Effector memory CD4-positive, alpha-beta T cell (primary cell): ENCODE data around the gene DOCK3.
"Not testable (repeated sequence)": the region's sequence is repeated elsewhere in the genome, so short reads cannot be mapped to it uniquely, and the experiment has no call there.

Experiments
- DNase-seq, 3 donors: peaks; one replicate each; pipeline ENCODE4 v3.0.0-alpha.2; 2020
- H3K27ac ChIP-seq: 2 replicates; pipeline ENCODE4 v1.7.0; 2013; ENCODE audit warnings: mild to moderate bottlenecking, low read length, moderate library complexity; ENCODE audit not compliant: insufficient read depth, poor library complexity, severe bottlenecking
- H3K27me3 ChIP-seq: replicated peaks from 2 replicates; pipeline ENCODE4 v1.7.0; 2013; ENCODE audit warnings: mild to moderate bottlenecking, low read length; ENCODE audit not compliant: insufficient read depth, control insufficient read depth, poor library complexity, severe bottlenecking
- H3K36me3 ChIP-seq: 2 replicates; pipeline ENCODE4 v1.7.0; 2013; ENCODE audit warnings: mild to moderate bottlenecking, low read length, moderate library complexity; ENCODE audit not compliant: control insufficient read depth, insufficient read depth
- H3K4me1 ChIP-seq: 2 replicates; pipeline ENCODE4 v1.7.0; 2013; ENCODE audit warnings: low read length, mild to moderate bottlenecking; ENCODE audit not compliant: control insufficient read depth, insufficient read depth, poor library complexity, severe bottlenecking
- H3K4me3 ChIP-seq: 2 replicates; pipeline ENCODE4 v1.7.0; 2013; ENCODE audit warnings: low read length, low read depth, mild to moderate bottlenecking; ENCODE audit not compliant: insufficient read depth, poor library complexity, severe bottlenecking
- H3K9me3 ChIP-seq: 2 replicates; pipeline ENCODE4 v1.7.0; 2013; ENCODE audit warnings: mild to moderate bottlenecking, low read length, moderate library complexity; ENCODE audit not compliant: control insufficient read depth

DOCK3 gene

GRCh38 chr3:51099794-51100535 is 425.2 kb downstream of the DOCK3 start:
- DNase-seq, result no peak
- Histone ChIP-seq H3K36me3 (no peaks in the 10 kb centered on the region), H3K27ac (no peak overlapping the region), H3K9me3 (no peaks in the 10 kb centered on the region), H3K27me3 (no peaks in the 10 kb centered on the region), H3K4me3 (no peak overlapping the region), H3K4me1 (no peaks in the 10 kb centered on the region)

DNA sequence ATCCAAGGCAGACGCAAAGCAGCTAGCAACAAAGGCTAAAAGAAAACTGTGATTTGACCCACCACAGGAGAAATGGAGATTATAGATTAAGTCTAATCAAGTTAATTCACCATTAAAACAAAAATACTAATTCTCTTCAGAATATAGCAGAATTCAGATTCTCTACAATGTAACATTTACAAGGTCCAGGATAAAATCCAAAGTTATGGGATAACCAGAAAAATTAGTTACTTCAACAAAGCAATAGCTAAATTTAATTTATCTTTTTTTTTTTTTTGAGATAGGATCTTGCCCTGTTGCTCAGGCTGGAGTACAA is 425.8 kb downstream of the DOCK3 start:
- no peak overlapping the region for H3K4me3 ChIP-seq
- no peak for DNase-seq
- H3K4me1 ChIP-seq, result no peaks in the 10 kb centered on the region
- H3K27me3 ChIP-seq, result no peaks in the 10 kb centered on the region
- no peaks in the 10 kb centered on the region for H3K9me3 ChIP-seq
- H3K27ac ChIP-seq, result no peak overlapping the region
- H3K36me3 ChIP-seq, result no peaks in the 10 kb centered on the region

GRCh38 chr3:51102396-51102795 is 427.7 kb downstream of the DOCK3 start:
- Histone ChIP-seq H3K4me1 (no peaks in the 10 kb centered on the region), H3K27me3 (no peaks in the 10 kb centered on the region), H3K9me3 (no peaks in the 10 kb centered on the region), H3K4me3 (no peak overlapping the region), H3K36me3 (no peaks in the 10 kb centered on the region), H3K27ac (no peak overlapping the region)
- DNase-seq, result no peak

DNA sequence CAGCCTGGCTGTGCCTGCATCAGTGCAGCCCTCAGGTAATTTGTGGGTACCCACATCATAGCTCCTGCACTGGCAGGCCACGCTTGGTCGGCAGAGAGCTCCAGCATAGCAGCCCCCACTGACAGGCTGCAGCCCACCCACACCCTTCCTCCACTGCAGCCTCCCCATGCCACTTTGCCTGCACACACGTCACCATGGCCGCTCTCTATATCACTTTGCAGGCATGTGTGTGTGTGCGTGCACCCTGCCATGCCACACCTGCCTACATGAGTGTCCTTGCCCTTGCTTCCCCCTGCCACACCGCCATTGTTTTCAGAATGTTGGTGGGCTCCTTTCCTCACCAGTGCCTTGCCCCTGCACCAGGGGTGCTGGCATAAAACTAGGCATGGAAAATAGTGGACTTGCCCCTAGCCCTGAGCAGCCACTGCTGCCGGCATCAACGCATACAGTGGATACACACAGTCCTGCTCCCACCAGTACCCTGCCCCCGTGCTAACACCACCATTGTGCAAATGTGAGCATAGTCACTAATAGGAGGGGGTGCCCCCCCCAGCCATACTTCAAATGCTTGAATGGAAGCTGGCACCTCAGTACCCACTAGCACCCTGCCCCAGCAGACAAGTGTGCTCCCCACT is 431.6 kb downstream of the DOCK3 start:
- DNase-seq, result no peak
- no peaks in the 10 kb centered on the region for H3K27me3 ChIP-seq
- no peaks in the 10 kb centered on the region for H3K4me1 ChIP-seq
- no peak overlapping the region for H3K27ac ChIP-seq
- no peaks in the 10 kb centered on the region for H3K36me3 ChIP-seq
- no peak overlapping the region for H3K4me3 ChIP-seq
- H3K9me3 ChIP-seq, result no peaks in the 10 kb centered on the region

GRCh38 chr3:51110586-51110985 is 435.9 kb downstream of the DOCK3 start:
- H3K4me1 ChIP-seq, result no peaks in the 10 kb centered on the region
- H3K27me3 ChIP-seq, result no peaks in the 10 kb centered on the region
- H3K4me3 ChIP-seq, result no peak overlapping the region
- no peak for DNase-seq
- H3K36me3 ChIP-seq, result no peaks in the 10 kb centered on the region
- no peaks in the 10 kb centered on the region for H3K9me3 ChIP-seq
- no peak overlapping the region for H3K27ac ChIP-seq

DNA sequence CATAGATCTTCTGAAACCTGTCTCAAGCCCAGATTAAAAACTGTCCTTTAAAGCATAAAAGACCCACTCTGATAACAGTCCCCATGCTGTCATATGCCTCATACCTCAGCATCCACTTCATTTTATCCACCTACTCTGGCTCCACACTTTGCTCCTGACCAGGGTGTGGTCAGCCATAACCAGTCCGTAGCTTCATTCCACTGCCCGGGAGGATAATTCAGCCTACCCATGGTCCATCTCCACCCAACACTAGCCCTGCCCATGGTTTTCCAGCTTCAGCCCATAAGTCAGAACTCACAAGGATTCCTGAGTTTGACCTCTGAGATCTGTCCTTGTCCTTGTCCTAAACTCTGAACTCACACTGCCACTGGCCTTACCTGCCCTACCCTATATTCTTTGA is 448.2 kb downstream of the DOCK3 start:
- H3K4me1 ChIP-seq, result no peaks in the 10 kb centered on the region
- no peaks in the 10 kb centered on the region for H3K9me3 ChIP-seq
- H3K27me3 ChIP-seq, result peaks cover 4% of the 10 kb centered on the region
- H3K27ac ChIP-seq, result no peak overlapping the region
- no peak for DNase-seq
- H3K36me3 ChIP-seq, result no peaks in the 10 kb centered on the region
- no peak overlapping the region for H3K4me3 ChIP-seq

GRCh38 chr3:51123531-51123930 is 448.8 kb downstream of the DOCK3 start:
- H3K9me3 ChIP-seq, result no peaks in the 10 kb centered on the region
- H3K4me3 ChIP-seq, result no peak overlapping the region
- DNase-seq, result no peak
- H3K27ac ChIP-seq, result no peak overlapping the region
- H3K27me3 ChIP-seq, result peaks cover 4% of the 10 kb centered on the region
- H3K36me3 ChIP-seq, result no peaks in the 10 kb centered on the region
- no peaks in the 10 kb centered on the region for H3K4me1 ChIP-seq

DNA sequence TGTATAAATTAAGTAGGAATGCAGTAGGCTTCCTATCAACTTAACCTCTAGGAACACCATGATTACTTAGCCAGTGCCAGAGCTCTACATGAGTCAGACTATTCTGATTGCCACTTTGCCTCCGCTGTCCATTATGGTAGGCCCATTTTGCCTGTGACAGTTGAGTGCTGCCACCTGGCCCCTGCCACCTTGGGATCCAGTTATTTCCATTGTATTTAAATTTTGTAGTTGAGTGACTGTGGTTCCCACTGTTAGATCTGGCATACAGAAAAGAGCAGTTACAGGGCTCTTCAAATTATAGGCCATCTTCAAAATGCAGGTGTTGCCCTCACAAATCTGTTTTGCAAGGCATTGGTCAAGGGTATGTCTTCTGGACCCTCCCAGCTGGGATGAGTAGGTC is 456.9 kb downstream of the DOCK3 start:
- H3K9me3 ChIP-seq, H3K27ac ChIP-seq, DNase-seq: not testable (repeated sequence)

DNA sequence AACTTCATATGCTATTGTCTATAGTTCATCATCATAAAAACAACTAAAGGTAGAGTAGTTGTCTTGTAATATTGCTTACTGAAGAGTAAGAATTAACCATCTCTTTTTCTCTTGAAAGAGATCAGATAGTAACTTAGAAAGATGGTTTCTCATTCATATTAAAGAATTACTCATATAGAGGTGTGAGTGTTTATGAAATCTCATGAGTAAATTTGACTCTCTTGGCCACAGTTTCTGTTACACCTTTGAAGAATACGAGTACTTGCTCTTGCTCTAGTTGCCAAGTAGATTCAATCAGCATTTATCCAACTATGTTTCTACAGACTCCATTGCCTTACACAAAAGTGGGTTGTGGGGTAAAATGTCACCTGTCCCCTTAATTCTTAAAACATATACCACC is 463.0 kb downstream of the DOCK3 start:
- Histone ChIP-seq H3K9me3 (no peaks in the 10 kb centered on the region), H3K27me3 (no peaks in the 10 kb centered on the region), H3K27ac (no peak overlapping the region), H3K4me1 (no peaks in the 10 kb centered on the region), H3K4me3 (no peak overlapping the region), H3K36me3 (no peaks in the 10 kb centered on the region)
- DNase-seq, result no peak

More for the DNA sequence above, 456.9 kb downstream of the DOCK3 start:
- not testable (repeated sequence) for H3K36me3 ChIP-seq, H3K4me3 ChIP-seq, H3K4me1 ChIP-seq, H3K27me3 ChIP-seq

DNA sequence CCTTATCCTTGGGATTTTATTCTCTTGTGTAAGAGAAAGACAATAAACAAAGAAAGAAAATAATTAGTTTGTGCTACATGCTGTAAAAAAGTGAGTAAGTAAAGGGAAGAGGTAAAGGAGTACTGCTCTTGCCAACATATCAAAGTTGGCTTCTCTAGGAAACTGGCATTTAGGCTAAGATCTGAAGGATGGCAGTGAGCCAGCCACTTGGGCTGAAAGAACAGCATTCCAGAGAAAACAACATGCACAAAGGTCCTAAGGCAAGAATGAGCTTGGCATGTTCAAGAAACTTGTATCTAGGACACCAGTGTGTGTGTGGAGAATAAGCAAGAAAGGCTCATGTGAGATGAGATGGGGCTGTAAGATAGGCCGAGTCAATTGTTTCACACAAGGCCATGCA is 464.9 kb downstream of the DOCK3 start:
- no peaks in the 10 kb centered on the region for H3K36me3 ChIP-seq
- H3K27me3 ChIP-seq, result no peaks in the 10 kb centered on the region
- H3K27ac ChIP-seq, result no peak overlapping the region
- no peak overlapping the region for H3K4me3 ChIP-seq
- no peaks in the 10 kb centered on the region for H3K9me3 ChIP-seq
- DNase-seq, result no peak
- no peaks in the 10 kb centered on the region for H3K4me1 ChIP-seq
